Vagina (tissue), 2 donors: ENCODE measurements around the gene CLPTM1L. TPM values are rescaled to one million over a fixed set of nuclear protein-coding genes. Genes with fewer than 3 reads are reported as not detected.

Source experiments
- DNase-seq, 2 donors: peaks; one replicate each; pipeline ENCODE4 v3.0.0-alpha.2; 2017; ENCODE audit errors: extremely low spot score in 2 of 2
- H3K27ac ChIP-seq: fragments of 200-600 bp; sonication (generic); one replicate; pipeline ENCODE4 v1.5.1; 2019
- H3K27me3 ChIP-seq: fragments of 200-600 bp; sonication (generic); one replicate; pipeline ENCODE4 v1.5.1; 2019
- H3K36me3 ChIP-seq, 2 donors: fragments of 200-600 bp; sonication (generic); one replicate each; pipeline ENCODE4 v1.5.1; 2017 to 2019
- H3K4me1 ChIP-seq: fragments of 200-600 bp; sonication (generic); one replicate; pipeline ENCODE4 v1.5.1; 2019
- H3K4me3 ChIP-seq, 2 donors: fragments of 200-600 bp; sonication (generic); 1 replicate in 1 of 2; 2 replicates in 1 of 2; pipeline ENCODE4 v1.5.1; 2016 to 2019
- H3K9me3 ChIP-seq: fragments of 200-600 bp; sonication (generic); one replicate; pipeline ENCODE4 v1.5.1; 2019
- POLR2A ChIP-seq, 2 donors: fragments of 450-650 bp; IDR thresholded peaks; one replicate each; pipeline ENCODE4 v1.6.1; 2017; ENCODE audit warnings: antibody characterized with exemption in 2 of 2, mild to moderate bottlenecking in 2 of 2, moderate library complexity in 2 of 2
- POLR2AphosphoS5 ChIP-seq, 2 donors: sonication (generic); formaldehyde crosslinking; IDR thresholded peaks; one replicate each; pipeline ENCODE4 v1.9.0; 2017; ENCODE audit warnings: antibody characterized with exemption in 2 of 2, mild to moderate bottlenecking in 2 of 2, low read depth in 1 of 2; ENCODE audit not compliant: insufficient read depth in 1 of 2
- intact Hi-C: fragments of 100-400 bp; cut with DNase I; formaldehyde crosslinking; loops from one replicate; pipeline ENCODE4 v1.15.1; 2023
- microRNA-seq: library from miRNA; unstranded; fragments of <30 nt; microRNA quantifications from one replicate; pipeline ENCODE4, GENCODE V29; 2017; ENCODE audit warnings: borderline number of aligned reads, borderline replicate concordance
- small RNA-seq: library from RNA; depleted of rRNA; stranded (forward); fragments of <200 nt; gene quantifications from one replicate; pipeline ENCODE3, GENCODE V24; 2016
- total RNA-seq: library from RNA; depleted of rRNA; stranded (reverse); fragments of >200 nt; gene quantifications from one replicate; pipeline ENCODE4 v1.2.3, GENCODE V29; 2016
- TF ChIP-seq, protein P1 (sequence below), 3 experiments: fragments of 450-650 bp in 2 of 3; fragments of 200-600 bp in 1 of 3; sonication (generic) in 1 of 3; IDR thresholded peaks; one replicate each; pipeline ENCODE4 v1.5.1; 2017 to 2019; ENCODE audit warnings: antibody characterized with exemption in 3 of 3, mild to moderate bottlenecking in 2 of 3, moderate library complexity in 2 of 3

The CLPTM1L gene
- total RNA-seq, 1 donor from 2014 or later: 40.0 TPM

DNA sequence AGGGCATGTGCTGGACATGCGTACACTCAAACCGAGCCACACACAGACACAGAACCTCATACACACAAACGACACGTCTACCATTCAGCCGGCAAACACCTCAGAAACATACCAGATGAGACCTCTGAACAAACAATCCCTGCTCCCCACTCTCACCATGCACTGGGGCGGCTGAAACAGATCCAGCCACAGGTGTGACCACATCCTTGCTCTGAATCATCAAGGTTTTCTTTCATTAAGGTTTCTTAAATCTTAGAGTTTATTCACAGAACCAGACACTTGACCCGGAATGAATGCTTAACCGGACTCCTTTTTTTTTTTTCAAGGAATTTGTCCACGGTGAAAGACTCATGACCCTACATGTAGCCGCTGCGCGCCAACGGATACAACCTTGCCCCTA is 76.2 kb downstream of the CLPTM1L start:
- Histone ChIP-seq H3K4me1 (no peaks in the 10 kb centered on the region), H3K9me3 (no peaks in the 10 kb centered on the region), H3K27me3 (no peaks in the 10 kb centered on the region), H3K27ac (no peak overlapping the region), H3K4me3 (no peak overlapping the region), H3K36me3 (no peaks in the 10 kb centered on the region)
- TF ChIP-seq POLR2AphosphoS5 (IDR thresholded peaks at IDR 0.05; ENCODE audit: insufficient read depth in 1 of 2, low read depth in 1 of 2) (no peak), POLR2A (IDR thresholded peaks at IDR 0.05) (no peak)
- TF ChIP-seq, protein P1, sequence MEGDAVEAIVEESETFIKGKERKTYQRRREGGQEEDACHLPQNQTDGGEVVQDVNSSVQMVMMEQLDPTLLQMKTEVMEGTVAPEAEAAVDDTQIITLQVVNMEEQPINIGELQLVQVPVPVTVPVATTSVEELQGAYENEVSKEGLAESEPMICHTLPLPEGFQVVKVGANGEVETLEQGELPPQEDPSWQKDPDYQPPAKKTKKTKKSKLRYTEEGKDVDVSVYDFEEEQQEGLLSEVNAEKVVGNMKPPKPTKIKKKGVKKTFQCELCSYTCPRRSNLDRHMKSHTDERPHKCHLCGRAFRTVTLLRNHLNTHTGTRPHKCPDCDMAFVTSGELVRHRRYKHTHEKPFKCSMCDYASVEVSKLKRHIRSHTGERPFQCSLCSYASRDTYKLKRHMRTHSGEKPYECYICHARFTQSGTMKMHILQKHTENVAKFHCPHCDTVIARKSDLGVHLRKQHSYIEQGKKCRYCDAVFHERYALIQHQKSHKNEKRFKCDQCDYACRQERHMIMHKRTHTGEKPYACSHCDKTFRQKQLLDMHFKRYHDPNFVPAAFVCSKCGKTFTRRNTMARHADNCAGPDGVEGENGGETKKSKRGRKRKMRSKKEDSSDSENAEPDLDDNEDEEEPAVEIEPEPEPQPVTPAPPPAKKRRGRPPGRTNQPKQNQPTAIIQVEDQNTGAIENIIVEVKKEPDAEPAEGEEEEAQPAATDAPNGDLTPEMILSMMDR (IDR thresholded peaks at IDR 0.05): no peak
- intact Hi-C loops: no loop called here
- no peak for DNase-seq

DNA sequence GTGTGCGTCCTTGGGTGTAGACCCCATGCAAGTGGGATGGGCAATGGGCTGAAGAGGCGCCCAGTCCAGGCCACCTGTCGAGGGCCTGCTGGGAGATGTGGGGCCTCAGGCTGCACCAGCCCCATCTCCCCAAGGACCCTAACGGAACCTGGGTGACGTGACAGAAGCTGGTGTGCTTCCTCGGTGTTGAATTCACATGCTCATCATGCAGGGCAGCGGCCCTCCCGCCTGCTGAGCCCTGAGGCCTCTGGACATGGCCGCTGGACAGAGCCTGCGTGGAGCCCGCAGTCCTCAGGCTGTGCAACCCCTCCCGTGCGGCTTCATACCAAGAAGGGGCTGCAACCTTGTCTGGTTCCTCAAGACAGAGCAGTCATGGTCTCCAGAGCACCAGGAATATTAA is 76.8 kb downstream of the CLPTM1L start:
- Histone ChIP-seq H3K27me3 (no peaks in the 10 kb centered on the region), H3K27ac (no peak overlapping the region), H3K4me1 (no peaks in the 10 kb centered on the region), H3K9me3 (no peaks in the 10 kb centered on the region), H3K36me3 (no peaks in the 10 kb centered on the region), H3K4me3 (no peak overlapping the region)
- DNase-seq: no peak
- TF ChIP-seq, protein P1 (IDR thresholded peaks at IDR 0.05): no peak
- no peak for TF ChIP-seq POLR2A (IDR thresholded peaks at IDR 0.05)
- TF ChIP-seq POLR2AphosphoS5 (IDR thresholded peaks at IDR 0.05; ENCODE audit: insufficient read depth in 1 of 2, low read depth in 1 of 2): no peak
- intact Hi-C loops: no loop called here

Small RNA genes within 50 kb of the gene (microRNA-seq; reads per million reads assigned to microRNA genes)
- not detected for gene MIR4457

Small RNA genes within 50 kb of the gene (small RNA-seq; reads per million reads assigned to genes)
- gene MIR4457: not detected

Other genes starting within 250 kb of the CLPTM1L start
- 21.6 TPM for gene SLC12A7, start 233.0 kb downstream of the CLPTM1L start, total RNA-seq
- gene SLC6A19, start 143.5 kb downstream of the CLPTM1L start, total RNA-seq: not detected
- gene SLC6A18, start 119.7 kb downstream of the CLPTM1L start, total RNA-seq: not detected
- not detected for gene TERT, start 50.0 kb downstream of the CLPTM1L start, total RNA-seq
- gene SLC6A3, start 100.3 kb upstream of the CLPTM1L start, total RNA-seq: 0.49 TPM
- gene LPCAT1, start 178.9 kb upstream of the CLPTM1L start, total RNA-seq: 29.7 TPM